ENCODE results near the gene GPR152. TPM values are rescaled to one million over a fixed set of nuclear protein-coding genes. Genes with fewer than 3 reads are reported as not detected.

The GPR152 gene
- total RNA-seq, 1 donor = not detected

- Histone ChIP-seq H3K4me2 (ENCODE audit: insufficient read depth, low read length) (peak overlapping the region; percentile 86), H3K79me2 (ENCODE audit: insufficient read depth, low read length) (peaks cover 18% of the 10 kb centered on the region), H3K36me3 (ENCODE audit: insufficient read depth, low read length) (peaks cover 13% of the 10 kb centered on the region), H3K9me3 (ENCODE audit: low read depth, low read length) (no peaks in the 10 kb centered on the region), H2AFZ (ENCODE audit: low read length) (no peak overlapping the region), H3K4me1 (ENCODE audit: insufficient read depth, low read length) (peaks cover 7% of the 10 kb centered on the region), H4K20me1 (ENCODE audit: insufficient read depth, low read length) (peaks cover 10% of the 10 kb centered on the region), H3K27ac (ENCODE audit: low read depth, low read length) (no peak overlapping the region), H3K27me3 (ENCODE audit: insufficient read depth, low read length) (no peaks in the 10 kb centered on the region), H3K4me3 (ENCODE audit: insufficient read depth, low read length) (peak overlapping the region; percentile 92)
- DNase-seq (ENCODE audit: insufficient read length, low spot score, missing footprints) = peak; percentile 89
- TF ChIP-seq CTCF (IDR thresholded peaks at IDR 0.05; ENCODE audit: extremely low read depth, low read depth, low read length) = no peak
Observed at GRCh38 chr11:67441731-67442351, 10.7 kb downstream of the GPR152 start.

- Histone ChIP-seq H3K9me3 (ENCODE audit: low read depth, low read length) (no peaks in the 10 kb centered on the region), H3K36me3 (ENCODE audit: insufficient read depth, low read length) (peaks cover 13% of the 10 kb centered on the region), H3K4me2 (ENCODE audit: insufficient read depth, low read length) (no peak overlapping the region), H4K20me1 (ENCODE audit: insufficient read depth, low read length) (peaks cover 10% of the 10 kb centered on the region), H3K4me1 (ENCODE audit: insufficient read depth, low read length) (peaks cover 7% of the 10 kb centered on the region), H3K27me3 (ENCODE audit: insufficient read depth, low read length) (no peaks in the 10 kb centered on the region), H3K4me3 (ENCODE audit: insufficient read depth, low read length) (no peak overlapping the region), H3K79me2 (ENCODE audit: insufficient read depth, low read length) (peaks cover 18% of the 10 kb centered on the region), H2AFZ (ENCODE audit: low read length) (no peak overlapping the region), H3K27ac (ENCODE audit: low read depth, low read length) (no peak overlapping the region)
- TF ChIP-seq CTCF (IDR thresholded peaks at IDR 0.05; ENCODE audit: extremely low read depth, low read depth, low read length) = no peak
- no peak for DNase-seq (ENCODE audit: insufficient read length, low spot score, missing footprints)
Observed at GRCh38 chr11:67441098-67441563, 11.4 kb downstream of the GPR152 start.

- no peak for TF ChIP-seq CTCF (IDR thresholded peaks at IDR 0.05; ENCODE audit: extremely low read depth, low read depth, low read length)
- peaks cover 18% of the 10 kb centered on the region for H3K79me2 ChIP-seq (ENCODE audit: insufficient read depth, low read length)
- no peaks in the 10 kb centered on the region for H3K9me3 ChIP-seq (ENCODE audit: low read depth, low read length)
- H3K4me3 ChIP-seq (ENCODE audit: insufficient read depth, low read length) = no peak overlapping the region
- H4K20me1 ChIP-seq (ENCODE audit: insufficient read depth, low read length) = peaks cover 10% of the 10 kb centered on the region
- peaks cover 13% of the 10 kb centered on the region for H3K36me3 ChIP-seq (ENCODE audit: insufficient read depth, low read length)
- peak; percentile 90 for DNase-seq (ENCODE audit: insufficient read length, low spot score, missing footprints)
- peaks cover 7% of the 10 kb centered on the region for H3K4me1 ChIP-seq (ENCODE audit: insufficient read depth, low read length)
- no peak overlapping the region for H3K27ac ChIP-seq (ENCODE audit: low read depth, low read length)
- no peak overlapping the region for H2AFZ ChIP-seq (ENCODE audit: low read length)
- no peaks in the 10 kb centered on the region for H3K27me3 ChIP-seq (ENCODE audit: insufficient read depth, low read length)
- no peak overlapping the region for H3K4me2 ChIP-seq (ENCODE audit: insufficient read depth, low read length)
Observed at GRCh38 chr11:67440229-67441097, 12.1 kb downstream of the GPR152 start.
